DMS 273 (cell line): ENCODE measurements around the gene ACACB.
"Not testable (repeated sequence)": the region's sequence is repeated elsewhere in the genome, so short reads cannot be mapped to it uniquely, and the experiment has no call there.

ENCODE experiments used
- DNase-seq: peaks from one replicate; lab custom pipeline; 2025; ENCODE audit not compliant: unreplicated experiment; lab: John Stamatoyannopoulos, UW

The ACACB gene

GRCh38 chr12:109170324-109170723 lies 53.9 kb downstream of the ACACB start:
- no peak for DNase-seq

- DNase-seq = not testable (repeated sequence)
Measured at GRCh38 chr12:109172787-109173186, 56.4 kb downstream of the ACACB start.

GRCh38 chr12:109173443-109174240 lies 57.3 kb downstream of the ACACB start:
- no peak for DNase-seq

GRCh38 chr12:109174468-109174867 lies 58.1 kb downstream of the ACACB start:
- DNase-seq = no peak

GRCh38 chr12:109178532-109178931 lies 62.1 kb downstream of the ACACB start:
- DNase-seq = no peak

GRCh38 chr12:109179927-109180326 lies 63.5 kb downstream of the ACACB start:
- no peak for DNase-seq

GRCh38 chr12:109182041-109182839 lies 65.9 kb downstream of the ACACB start:
- DNase-seq = no peak

- DNase-seq = no peak
Measured at GRCh38 chr12:109185441-109185840, 69.1 kb downstream of the ACACB start.

GRCh38 chr12:109186993-109187653 lies 70.7 kb downstream of the ACACB start:
- DNase-seq = no peak

- DNase-seq = no peak
Measured at GRCh38 chr12:109188108-109188712, 71.8 kb downstream of the ACACB start.

- no peak for DNase-seq
Measured at GRCh38 chr12:109189291-109189690, 72.9 kb downstream of the ACACB start.

- DNase-seq = no peak
Measured at GRCh38 chr12:109191621-109192250, 75.3 kb downstream of the ACACB start.

GRCh38 chr12:109192358-109192757 lies 76.0 kb downstream of the ACACB start:
- no peak for DNase-seq

GRCh38 chr12:109193896-109194295 lies 77.5 kb downstream of the ACACB start:
- no peak for DNase-seq

GRCh38 chr12:109196332-109196731 lies 79.9 kb downstream of the ACACB start:
- no peak for DNase-seq

- DNase-seq = no peak
Measured at GRCh38 chr12:109197327-109197726, 80.9 kb downstream of the ACACB start.

GRCh38 chr12:109199324-109199723 lies 82.9 kb downstream of the ACACB start:
- no peak for DNase-seq

- DNase-seq = no peak
Measured at GRCh38 chr12:109200825-109201495, 84.6 kb downstream of the ACACB start.

GRCh38 chr12:109201496-109201885 lies 85.1 kb downstream of the ACACB start:
- DNase-seq = no peak

- DNase-seq = no peak
Measured at GRCh38 chr12:109202770-109203169, 86.4 kb downstream of the ACACB start.
